Liver (tissue), 9 donors: Measurements from ENCODE around the gene ABCC2. TPM values are rescaled to one million over a fixed set of nuclear protein-coding genes. Genes with fewer than 3 reads are reported as not detected.
"Not testable (repeated sequence)": the region's sequence is repeated elsewhere in the genome, so short reads cannot be mapped to it uniquely, and the experiment has no call there.

Experiments
- DNase-seq: peaks from one replicate; pipeline ENCODE4 v3.0.0-alpha.2; 2017; ENCODE audit warnings: low spot score
- H3K27ac ChIP-seq, 2 donors: one replicate each; pipeline ENCODE4 v1.7.0; 2013; ENCODE audit warnings: inconsistent platforms in 2 of 2, low read length in 2 of 2, control low read depth in 1 of 2, low read depth in 1 of 2, mild to moderate bottlenecking in 1 of 2
- H3K27me3 ChIP-seq, 4 donors: one replicate each; pipeline versions ENCODE4 v1.6.1 to v1.7.0; 2013; ENCODE audit warnings: low read length in 3 of 4, inconsistent platforms in 1 of 4, mild to moderate bottlenecking in 1 of 4, moderate library complexity in 1 of 4; ENCODE audit not compliant: control insufficient read depth in 4 of 4, insufficient read depth in 4 of 4
- H3K36me3 ChIP-seq, 4 donors: one replicate each; pipeline versions ENCODE4 v1.6.1 to v1.7.0; 2013; ENCODE audit warnings: low read length in 3 of 4, mild to moderate bottlenecking in 3 of 4, low read depth in 1 of 4, moderate library complexity in 1 of 4; ENCODE audit not compliant: control insufficient read depth in 4 of 4, insufficient read depth in 3 of 4
- H3K4me1 ChIP-seq, 4 donors: one replicate each; pipeline versions ENCODE4 v1.6.1 to v1.7.0; 2013; ENCODE audit warnings: low read length in 3 of 4, mild to moderate bottlenecking in 3 of 4, moderate library complexity in 1 of 4; ENCODE audit not compliant: control insufficient read depth in 4 of 4, insufficient read depth in 4 of 4
- H3K4me3 ChIP-seq, 3 donors: one replicate each; pipeline versions ENCODE4 v1.6.1 to v1.7.0; 2013; ENCODE audit warnings: low read length in 3 of 3, control low read depth in 1 of 3, low read depth in 1 of 3, mild to moderate bottlenecking in 1 of 3
- H3K9ac ChIP-seq, 2 donors: one replicate each; pipeline ENCODE4 v1.7.0; 2013; ENCODE audit warnings: low read length in 2 of 2, mild to moderate bottlenecking in 2 of 2, moderate library complexity in 2 of 2, control low read depth in 1 of 2, low read depth in 1 of 2
- H3K9me3 ChIP-seq, 4 donors: one replicate each; pipeline versions ENCODE4 v1.6.1 to v1.7.0; 2013; ENCODE audit warnings: low read length in 3 of 4; ENCODE audit not compliant: control insufficient read depth in 4 of 4
- FOXA1 ChIP-seq: IDR thresholded peaks from 2 replicates; pipeline ENCODE4 v1.6.1; 2016; ENCODE audit warnings: antibody characterized with exemption
- FOXA2 ChIP-seq: IDR thresholded peaks from 2 replicates; pipeline ENCODE4 v1.6.1; 2016; ENCODE audit warnings: antibody characterized with exemption
- GABPA ChIP-seq, 2 donors: IDR thresholded peaks in 1 of 2; conservative IDR thresholded peaks in 1 of 2; 2 replicates each; pipeline ENCODE4 v1.6.1; 2016; ENCODE audit warnings: antibody characterized with exemption in 2 of 2, mild to moderate bottlenecking in 1 of 2, moderate library complexity in 1 of 2
- HNF4A ChIP-seq, 2 donors: conservative IDR thresholded peaks; 2 replicates each; pipeline ENCODE4 v1.6.1; 2016; ENCODE audit warnings: antibody characterized with exemption in 2 of 2, mild to moderate bottlenecking in 2 of 2
- HNF4G ChIP-seq: IDR thresholded peaks from 2 replicates; pipeline ENCODE4 v1.6.1; 2016; ENCODE audit warnings: antibody characterized with exemption
- JUND ChIP-seq, 2 donors: IDR thresholded peaks; 2 replicates each; pipeline ENCODE4 v1.6.1; 2016; ENCODE audit warnings: antibody characterized with exemption in 2 of 2
- NR2F2 ChIP-seq: IDR thresholded peaks from 2 replicates; pipeline ENCODE4 v1.6.1; 2016; ENCODE audit warnings: antibody characterized with exemption
- RXRA ChIP-seq, 2 donors: IDR thresholded peaks; 2 replicates each; pipeline ENCODE4 v1.6.1; 2017 to 2018; ENCODE audit warnings: antibody characterized with exemption in 2 of 2, mild to moderate bottlenecking in 1 of 2
- SP1 ChIP-seq: IDR thresholded peaks from 2 replicates; pipeline ENCODE4 v1.6.1; 2018; ENCODE audit warnings: antibody characterized with exemption, mild to moderate bottlenecking
- YY1 ChIP-seq: IDR thresholded peaks from 2 replicates; pipeline ENCODE4 v1.6.1; 2016; ENCODE audit warnings: antibody characterized with exemption, mild to moderate bottlenecking
- WGBS: extraction: QIAGEN DNeasy Blood & Tissue Kit; methylation state at CpG from one replicate; pipeline ENCODE4 v1.1.7; 2013; 5-methylcytosine and 5-hydroxymethylcytosine counted together
- polyA plus RNA-seq, 2 donors: library from polyadenylated mRNA; stranded (reverse) in 1 of 2; unstranded in 1 of 2; fragments of 200-250 nt in 1 of 2; fragments of >200 nt in 1 of 2; fragmentation: Nextera tagmentation in 1 of 2; extraction: Ambion mirVana in 1 of 2; gene quantifications; one replicate each; pipeline versions ENCODE4 v1.2.1 to v1.2.3, GENCODE V29; 2013 to 2015
- total RNA-seq, 2 donors: library from RNA; depleted of rRNA; stranded (reverse); fragments of >200 nt; gene quantifications; one replicate each; pipeline ENCODE4 v1.2.3, GENCODE V29; 2014
- TF ChIP-seq, protein P1 (sequence below): IDR thresholded peaks from 2 replicates; pipeline ENCODE4 v1.6.1; 2016; ENCODE audit warnings: antibody characterized with exemption
- TF ChIP-seq, protein P2 (sequence below): fragments of 150-350 bp; IDR thresholded peaks from 2 replicates; pipeline ENCODE4 v1.5.1; 2017; ENCODE audit warnings: improper control_type of control experiment, low read depth, low read length; ENCODE audit not compliant: missing input control
- TF ChIP-seq, protein P3 (sequence below): IDR thresholded peaks from 2 replicates; pipeline ENCODE4 v1.6.1; 2016; ENCODE audit warnings: antibody characterized with exemption
- TF ChIP-seq, protein P4 (sequence below): IDR thresholded peaks from 2 replicates; pipeline ENCODE4 v1.6.1; 2016; ENCODE audit warnings: antibody characterized with exemption
- donor health status: healthy.
- donor health status: healthy.
- donor health status: healthy.
- donor health status: healthy.
- donor health status: healthy.

ABCC2 gene
- total and polyA plus RNA-seq, 4 donors: 45.6 to 234 (median 70.1) TPM

GRCh38 chr10:99860466-99860865 lies 78.0 kb downstream of the ABCC2 start:
- 96% methylated on average over 8 of the region's 8 CpGs for WGBS
- H3K9ac ChIP-seq: no peak overlapping the region
- H3K27ac ChIP-seq: no peak overlapping the region
- TF ChIP-seq, protein P1, sequence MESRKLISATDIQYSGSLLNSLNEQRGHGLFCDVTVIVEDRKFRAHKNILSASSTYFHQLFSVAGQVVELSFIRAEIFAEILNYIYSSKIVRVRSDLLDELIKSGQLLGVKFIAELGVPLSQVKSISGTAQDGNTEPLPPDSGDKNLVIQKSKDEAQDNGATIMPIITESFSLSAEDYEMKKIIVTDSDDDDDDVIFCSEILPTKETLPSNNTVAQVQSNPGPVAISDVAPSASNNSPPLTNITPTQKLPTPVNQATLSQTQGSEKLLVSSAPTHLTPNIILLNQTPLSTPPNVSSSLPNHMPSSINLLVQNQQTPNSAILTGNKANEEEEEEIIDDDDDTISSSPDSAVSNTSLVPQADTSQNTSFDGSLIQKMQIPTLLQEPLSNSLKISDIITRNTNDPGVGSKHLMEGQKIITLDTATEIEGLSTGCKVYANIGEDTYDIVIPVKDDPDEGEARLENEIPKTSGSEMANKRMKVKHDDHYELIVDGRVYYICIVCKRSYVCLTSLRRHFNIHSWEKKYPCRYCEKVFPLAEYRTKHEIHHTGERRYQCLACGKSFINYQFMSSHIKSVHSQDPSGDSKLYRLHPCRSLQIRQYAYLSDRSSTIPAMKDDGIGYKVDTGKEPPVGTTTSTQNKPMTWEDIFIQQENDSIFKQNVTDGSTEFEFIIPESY: no peak
- TF ChIP-seq FOXA2: no peak
- no peak for TF ChIP-seq YY1
- H3K4me3 ChIP-seq: no peak overlapping the region
- no peaks in the 10 kb centered on the region for H3K27me3 ChIP-seq
- no peaks in the 10 kb centered on the region for H3K9me3 ChIP-seq
- H3K4me1 ChIP-seq: peaks cover 0 to 8% (median 3%) of the 10 kb centered on the region in 4 donors
- H3K36me3 ChIP-seq: no peaks in the 10 kb centered on the region
- no peak for DNase-seq

- not testable (repeated sequence) for H3K27ac ChIP-seq, H3K9me3 ChIP-seq, DNase-seq, H3K4me3 ChIP-seq, H3K9ac ChIP-seq, H3K4me1 ChIP-seq, H3K27me3 ChIP-seq, H3K36me3 ChIP-seq
- 83% methylated on average over 9 of the region's 9 CpGs for WGBS
Measured at GRCh38 chr10:99863535-99864240, 81.2 kb downstream of the ABCC2 start.

- not testable (repeated sequence) for H3K9me3 ChIP-seq, DNase-seq, H3K4me3 ChIP-seq, H3K27me3 ChIP-seq, H3K36me3 ChIP-seq, H3K4me1 ChIP-seq, H3K27ac ChIP-seq, H3K9ac ChIP-seq
- 43% methylated on average over 3 of the region's 3 CpGs for WGBS
Measured at GRCh38 chr10:99867250-99867649, 84.8 kb downstream of the ABCC2 start.

DNA sequence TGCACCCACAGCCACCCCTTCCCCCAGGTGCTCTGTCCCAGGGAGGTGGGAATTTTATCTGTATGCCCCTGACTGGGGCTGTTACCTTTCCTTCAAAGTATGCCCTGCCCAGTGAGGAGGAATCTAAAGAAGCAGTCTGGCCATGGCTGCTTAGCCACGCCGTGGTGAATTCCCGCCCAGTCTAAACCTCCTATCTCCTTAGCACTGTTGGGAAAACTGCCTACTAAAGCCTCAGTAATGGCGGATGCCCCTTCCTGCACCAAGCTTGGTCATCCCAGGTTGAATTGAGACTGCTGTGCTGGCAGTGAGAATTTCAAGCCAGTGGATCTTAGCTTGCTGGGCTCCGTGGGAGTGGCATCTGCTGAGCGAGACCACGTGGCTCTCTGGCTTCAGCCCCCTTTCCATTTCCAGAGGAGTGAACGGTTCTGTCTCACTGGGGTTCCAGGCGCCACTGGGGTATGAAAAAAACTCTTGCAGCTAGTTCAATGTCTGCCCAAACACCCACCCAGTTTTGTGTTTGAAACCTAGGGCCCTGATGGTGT lies 87.2 kb downstream of the ABCC2 start:
- H3K27me3 ChIP-seq: no peaks in the 10 kb centered on the region
- no peak overlapping the region for H3K4me3 ChIP-seq
- no peaks in the 10 kb centered on the region for H3K9me3 ChIP-seq
- no peak for DNase-seq
- H3K9ac ChIP-seq: no peak overlapping the region
- WGBS: 80% methylated on average over 9 of the region's 9 CpGs
- H3K36me3 ChIP-seq: no peaks in the 10 kb centered on the region
- H3K27ac ChIP-seq: no peak overlapping the region
- H3K4me1 ChIP-seq: peaks cover 0 to 2% (median 0%) of the 10 kb centered on the region in 4 donors
- no peak for TF ChIP-seq RXRA (IDR thresholded peaks at IDR 0.05)
- TF ChIP-seq JUND (IDR thresholded peaks at IDR 0.05): no peak
- no peak for TF ChIP-seq GABPA (IDR thresholded peaks at IDR 0.05 in 1 of 2, conservative IDR thresholded peaks at IDR 0.05 in 1 of 2)
- TF ChIP-seq YY1: no peak
- TF ChIP-seq, protein P2, sequence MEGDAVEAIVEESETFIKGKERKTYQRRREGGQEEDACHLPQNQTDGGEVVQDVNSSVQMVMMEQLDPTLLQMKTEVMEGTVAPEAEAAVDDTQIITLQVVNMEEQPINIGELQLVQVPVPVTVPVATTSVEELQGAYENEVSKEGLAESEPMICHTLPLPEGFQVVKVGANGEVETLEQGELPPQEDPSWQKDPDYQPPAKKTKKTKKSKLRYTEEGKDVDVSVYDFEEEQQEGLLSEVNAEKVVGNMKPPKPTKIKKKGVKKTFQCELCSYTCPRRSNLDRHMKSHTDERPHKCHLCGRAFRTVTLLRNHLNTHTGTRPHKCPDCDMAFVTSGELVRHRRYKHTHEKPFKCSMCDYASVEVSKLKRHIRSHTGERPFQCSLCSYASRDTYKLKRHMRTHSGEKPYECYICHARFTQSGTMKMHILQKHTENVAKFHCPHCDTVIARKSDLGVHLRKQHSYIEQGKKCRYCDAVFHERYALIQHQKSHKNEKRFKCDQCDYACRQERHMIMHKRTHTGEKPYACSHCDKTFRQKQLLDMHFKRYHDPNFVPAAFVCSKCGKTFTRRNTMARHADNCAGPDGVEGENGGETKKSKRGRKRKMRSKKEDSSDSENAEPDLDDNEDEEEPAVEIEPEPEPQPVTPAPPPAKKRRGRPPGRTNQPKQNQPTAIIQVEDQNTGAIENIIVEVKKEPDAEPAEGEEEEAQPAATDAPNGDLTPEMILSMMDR: no peak
- TF ChIP-seq, protein P3, sequence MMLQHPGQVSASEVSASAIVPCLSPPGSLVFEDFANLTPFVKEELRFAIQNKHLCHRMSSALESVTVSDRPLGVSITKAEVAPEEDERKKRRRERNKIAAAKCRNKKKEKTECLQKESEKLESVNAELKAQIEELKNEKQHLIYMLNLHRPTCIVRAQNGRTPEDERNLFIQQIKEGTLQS: no peak
- TF ChIP-seq, protein P1: no peak
- no peak for TF ChIP-seq HNF4G
- no peak for TF ChIP-seq SP1
- no peak for TF ChIP-seq HNF4A (conservative IDR thresholded peaks at IDR 0.05)
- TF ChIP-seq, protein P4, sequence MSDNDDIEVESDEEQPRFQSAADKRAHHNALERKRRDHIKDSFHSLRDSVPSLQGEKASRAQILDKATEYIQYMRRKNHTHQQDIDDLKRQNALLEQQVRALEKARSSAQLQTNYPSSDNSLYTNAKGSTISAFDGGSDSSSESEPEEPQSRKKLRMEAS: no peak
- no peak for TF ChIP-seq FOXA1
- TF ChIP-seq NR2F2: no peak
